BLaER1 (cell line): ENCODE data around the gene SLC10A1.

Experiments
- H3K27ac ChIP-seq: shearing (Covaris generic); formaldehyde crosslinking; 2 replicates; pipeline ENCODE4 v1.8.1; 2022
- H3K27me3 ChIP-seq: shearing (Covaris generic); formaldehyde crosslinking; 2 replicates; pipeline ENCODE4 v1.8.1; 2022
- H3K36me3 ChIP-seq: shearing (Covaris generic); formaldehyde crosslinking; 2 replicates; pipeline ENCODE4 v1.8.1; 2022
- H3K4me1 ChIP-seq: shearing (Covaris generic); formaldehyde crosslinking; 2 replicates; pipeline ENCODE4 v1.8.1; 2022
- H3K4me2 ChIP-seq: shearing (Covaris generic); formaldehyde crosslinking; 2 replicates; pipeline ENCODE4 v1.8.1; 2022
- H3K4me3 ChIP-seq: shearing (Covaris generic); formaldehyde crosslinking; 2 replicates; pipeline ENCODE4 v1.8.1; 2022
- H3K9ac ChIP-seq: shearing (Covaris generic); formaldehyde crosslinking; 2 replicates; pipeline ENCODE4 v1.8.1; 2022
- H3K9me3 ChIP-seq: shearing (Covaris generic); formaldehyde crosslinking; 2 replicates; pipeline ENCODE4 v1.8.1; 2022
- H4K20me1 ChIP-seq: shearing (Covaris generic); formaldehyde crosslinking; 2 replicates; pipeline ENCODE4 v1.8.1; 2022
- Cebpa-rat ChIP-seq: shearing (Covaris generic); IDR thresholded peaks from 2 replicates; pipeline ENCODE4 v1.8.1; 2022

The SLC10A1 gene

GRCh38 chr14:69811227-69811867, 14.3 kb upstream of the SLC10A1 start:
- H4K20me1 ChIP-seq, result no peaks in the 10 kb centered on the region
- H3K4me2 ChIP-seq, result no peak overlapping the region
- no peaks in the 10 kb centered on the region for H3K27me3 ChIP-seq
- no peak overlapping the region for H3K27ac ChIP-seq
- no peak for TF ChIP-seq Cebpa-rat
- H3K4me3 ChIP-seq, result no peak overlapping the region
- H3K9ac ChIP-seq, result no peak overlapping the region
- no peaks in the 10 kb centered on the region for H3K4me1 ChIP-seq
- no peaks in the 10 kb centered on the region for H3K9me3 ChIP-seq
- H3K36me3 ChIP-seq, result no peaks in the 10 kb centered on the region

- no peak overlapping the region for H3K4me3 ChIP-seq
- H3K9ac ChIP-seq, result no peak overlapping the region
- no peaks in the 10 kb centered on the region for H3K36me3 ChIP-seq
- H3K9me3 ChIP-seq, result no peaks in the 10 kb centered on the region
- H3K27me3 ChIP-seq, result no peaks in the 10 kb centered on the region
- no peaks in the 10 kb centered on the region for H4K20me1 ChIP-seq
- no peak overlapping the region for H3K27ac ChIP-seq
- H3K4me1 ChIP-seq, result no peaks in the 10 kb centered on the region
- no peak overlapping the region for H3K4me2 ChIP-seq
- TF ChIP-seq Cebpa-rat, result no peak
These were observed 12.1 kb upstream of the SLC10A1 start for GRCh38 chr14:69808919-69809808.

- Histone ChIP-seq H3K4me2 (no peak overlapping the region), H3K27me3 (no peaks in the 10 kb centered on the region), H3K36me3 (no peaks in the 10 kb centered on the region), H3K4me1 (no peaks in the 10 kb centered on the region), H3K9ac (no peak overlapping the region), H3K9me3 (no peaks in the 10 kb centered on the region), H3K27ac (no peak overlapping the region), H3K4me3 (no peak overlapping the region), H4K20me1 (no peaks in the 10 kb centered on the region)
- no peak for TF ChIP-seq Cebpa-rat
These were observed 10.2 kb upstream of the SLC10A1 start for GRCh38 chr14:69807192-69807591.

- Histone ChIP-seq H3K27me3 (no peaks in the 10 kb centered on the region), H3K27ac (no peak overlapping the region), H3K4me2 (no peak overlapping the region), H3K4me3 (no peak overlapping the region), H3K9ac (no peak overlapping the region), H3K36me3 (no peaks in the 10 kb centered on the region), H3K4me1 (no peaks in the 10 kb centered on the region), H3K9me3 (no peaks in the 10 kb centered on the region), H4K20me1 (no peaks in the 10 kb centered on the region)
- TF ChIP-seq Cebpa-rat, result no peak
These were observed 7.9 kb upstream of the SLC10A1 start for GRCh38 chr14:69804902-69805301.

- TF ChIP-seq Cebpa-rat, result no peak
- H3K4me2 ChIP-seq, result no peak overlapping the region
These were observed 6.7 kb upstream of the SLC10A1 start for GRCh38 chr14:69803753-69804152.

GRCh38 chr14:69798339-69798735, 1.3 kb upstream of the SLC10A1 start:
- H3K27me3 ChIP-seq, result no peaks in the 10 kb centered on the region
- H3K27ac ChIP-seq, result no peak overlapping the region
- no peak overlapping the region for H3K9ac ChIP-seq
- no peak overlapping the region for H3K4me2 ChIP-seq
- H3K36me3 ChIP-seq, result no peaks in the 10 kb centered on the region
- TF ChIP-seq Cebpa-rat, result no peak
- no peak overlapping the region for H3K4me3 ChIP-seq
- H3K9me3 ChIP-seq, result no peaks in the 10 kb centered on the region
- no peaks in the 10 kb centered on the region for H4K20me1 ChIP-seq
- no peaks in the 10 kb centered on the region for H3K4me1 ChIP-seq

More at GRCh38 chr14:69803753-69804152, 6.7 kb upstream of the SLC10A1 start:
- Histone ChIP-seq H3K9ac (no peak overlapping the region), H3K4me1 (no peaks in the 10 kb centered on the region), H3K4me3 (no peak overlapping the region), H4K20me1 (no peaks in the 10 kb centered on the region), H3K27ac (no peak overlapping the region), H3K9me3 (no peaks in the 10 kb centered on the region), H3K27me3 (no peaks in the 10 kb centered on the region), H3K36me3 (no peaks in the 10 kb centered on the region)

GRCh38 chr14:69797573-69798338, 715 bp upstream of the SLC10A1 start:
- H3K4me1 ChIP-seq, result no peaks in the 10 kb centered on the region
- H3K4me2 ChIP-seq, result no peak overlapping the region
- H3K9ac ChIP-seq, result no peak overlapping the region
- no peaks in the 10 kb centered on the region for H4K20me1 ChIP-seq
- H3K27ac ChIP-seq, result no peak overlapping the region
- H3K9me3 ChIP-seq, result no peaks in the 10 kb centered on the region
- H3K4me3 ChIP-seq, result no peak overlapping the region
- H3K36me3 ChIP-seq, result no peaks in the 10 kb centered on the region
- TF ChIP-seq Cebpa-rat, result no peak
- H3K27me3 ChIP-seq, result no peaks in the 10 kb centered on the region

- no peak overlapping the region for H3K27ac ChIP-seq
- no peak overlapping the region for H3K4me3 ChIP-seq
- H3K27me3 ChIP-seq, result no peaks in the 10 kb centered on the region
- no peak overlapping the region for H3K9ac ChIP-seq
- no peak overlapping the region for H3K4me2 ChIP-seq
- TF ChIP-seq Cebpa-rat, result no peak
- no peaks in the 10 kb centered on the region for H3K4me1 ChIP-seq
- H4K20me1 ChIP-seq, result no peaks in the 10 kb centered on the region
- no peaks in the 10 kb centered on the region for H3K36me3 ChIP-seq
- no peaks in the 10 kb centered on the region for H3K9me3 ChIP-seq
These were observed 1.4 kb downstream of the SLC10A1 start for GRCh38 chr14:69795691-69796090.

- no peak overlapping the region for H3K4me3 ChIP-seq
- H3K9me3 ChIP-seq, result no peaks in the 10 kb centered on the region
- H3K4me1 ChIP-seq, result no peaks in the 10 kb centered on the region
- no peaks in the 10 kb centered on the region for H4K20me1 ChIP-seq
- H3K9ac ChIP-seq, result no peak overlapping the region
- H3K27me3 ChIP-seq, result no peaks in the 10 kb centered on the region
- TF ChIP-seq Cebpa-rat, result no peak
- no peak overlapping the region for H3K4me2 ChIP-seq
- H3K36me3 ChIP-seq, result no peaks in the 10 kb centered on the region
- no peak overlapping the region for H3K27ac ChIP-seq
These were observed 2.2 kb downstream of the SLC10A1 start for GRCh38 chr14:69794791-69795190.

GRCh38 chr14:69792887-69793421, 4.1 kb downstream of the SLC10A1 start:
- H3K27ac ChIP-seq, result no peak overlapping the region
- H4K20me1 ChIP-seq, result no peaks in the 10 kb centered on the region

More at GRCh38 chr14:69792887-69793421, 4.1 kb downstream of the SLC10A1 start:
- Histone ChIP-seq H3K4me1 (no peaks in the 10 kb centered on the region), H3K4me3 (no peak overlapping the region), H3K36me3 (no peaks in the 10 kb centered on the region), H3K9ac (no peak overlapping the region), H3K9me3 (no peaks in the 10 kb centered on the region), H3K27me3 (no peaks in the 10 kb centered on the region), H3K4me2 (no peak overlapping the region)
- TF ChIP-seq Cebpa-rat, result no peak
